ENCODE data around the gene CALM3. TPM values are rescaled to one million over a fixed set of nuclear protein-coding genes. Genes with fewer than 3 reads are reported as not detected.

The CALM3 gene
- total RNA-seq, 1 donor from 2014 or later, result 142 TPM

- H3K4me3 ChIP-seq, result no peak overlapping the region
- H3K27ac ChIP-seq, result no peak overlapping the region
- no peaks in the 10 kb centered on the region for H3K9me3 ChIP-seq
- no peaks in the 10 kb centered on the region for H3K27me3 ChIP-seq
- intact Hi-C loops (cut with DNase I), result no loop called here
- H3K36me3 ChIP-seq, result no peaks in the 10 kb centered on the region
- ATAC-seq (peak; percentile 19), DNase-seq (no peak)
- H3K4me1 ChIP-seq, result no peaks in the 10 kb centered on the region
- peak; percentile 23 for TF ChIP-seq CTCF (IDR thresholded peaks at IDR 0.05)
Measured at GRCh38 chr19:46579361-46579879, 21.7 kb upstream of the CALM3 start.

GRCh38 chr19:46580247-46580646, 20.9 kb upstream of the CALM3 start:
- Histone ChIP-seq H3K27me3 (no peaks in the 10 kb centered on the region), H3K4me1 (no peaks in the 10 kb centered on the region), H3K4me3 (no peak overlapping the region), H3K36me3 (no peaks in the 10 kb centered on the region), H3K27ac (no peak overlapping the region), H3K9me3 (no peaks in the 10 kb centered on the region)
- TF ChIP-seq CTCF (IDR thresholded peaks at IDR 0.05), result no peak
- intact Hi-C loops (cut with DNase I), result no loop called here
- ATAC-seq, result no peak
- DNase-seq, result no peak

- no peak overlapping the region for H3K27ac ChIP-seq
- no peaks in the 10 kb centered on the region for H3K27me3 ChIP-seq
- no peaks in the 10 kb centered on the region for H3K4me1 ChIP-seq
- intact Hi-C loops (cut with DNase I), result no loop called here
- TF ChIP-seq CTCF (IDR thresholded peaks at IDR 0.05), result no peak
- H3K4me3 ChIP-seq, result no peak overlapping the region
- no peak for ATAC-seq
- H3K9me3 ChIP-seq, result no peaks in the 10 kb centered on the region
- DNase-seq, result no peak
- H3K36me3 ChIP-seq, result no peaks in the 10 kb centered on the region
Measured at GRCh38 chr19:46585539-46585938, 15.6 kb upstream of the CALM3 start.

GRCh38 chr19:46586294-46586693, 14.8 kb upstream of the CALM3 start:
- DNase-seq, result no peak
- Histone ChIP-seq H3K9me3 (no peaks in the 10 kb centered on the region), H3K27me3 (no peaks in the 10 kb centered on the region), H3K4me1 (no peaks in the 10 kb centered on the region), H3K27ac (no peak overlapping the region), H3K4me3 (no peak overlapping the region), H3K36me3 (no peaks in the 10 kb centered on the region)
- TF ChIP-seq CTCF (IDR thresholded peaks at IDR 0.05), result no peak
- no peak for ATAC-seq
- intact Hi-C loops (cut with DNase I), result no loop called here

GRCh38 chr19:46587861-46588260, 13.3 kb upstream of the CALM3 start:
- intact Hi-C loops (cut with DNase I), result no loop called here
- no peaks in the 10 kb centered on the region for H3K4me1 ChIP-seq
- no peak for DNase-seq
- ATAC-seq, result no peak
- no peaks in the 10 kb centered on the region for H3K36me3 ChIP-seq
- H3K9me3 ChIP-seq, result no peaks in the 10 kb centered on the region
- TF ChIP-seq CTCF (IDR thresholded peaks at IDR 0.05), result no peak
- no peak overlapping the region for H3K27ac ChIP-seq
- H3K27me3 ChIP-seq, result no peaks in the 10 kb centered on the region
- H3K4me3 ChIP-seq, result no peak overlapping the region

GRCh38 chr19:46591254-46591653, 9.9 kb upstream of the CALM3 start:
- no peaks in the 10 kb centered on the region for H3K27me3 ChIP-seq
- no peak for ATAC-seq
- no peaks in the 10 kb centered on the region for H3K9me3 ChIP-seq
- H3K4me3 ChIP-seq, result no peak overlapping the region
- no peaks in the 10 kb centered on the region for H3K4me1 ChIP-seq
- TF ChIP-seq CTCF (IDR thresholded peaks at IDR 0.05), result no peak
- no peak for DNase-seq
- intact Hi-C loops (cut with DNase I), result no loop called here
- no peak overlapping the region for H3K27ac ChIP-seq
- no peaks in the 10 kb centered on the region for H3K36me3 ChIP-seq
